Kidney epithelial cell (primary cell): ENCODE measurements around the gene NFIC. TPM values are rescaled to one million over a fixed set of nuclear protein-coding genes. Genes with fewer than 3 reads are reported as not detected.
A peak's percentile ranks its signal among the peaks of the same experiment; 100 is the strongest.

Experiments
- DNase-seq: peaks from one replicate; pipeline ENCODE4 v3.0.0-alpha.2; 2010; ENCODE audit warnings: low read depth
- H3K27me3 ChIP-seq: 2 replicates; pipeline ENCODE4 v1.6.0; 2011; ENCODE audit warnings: low read length; ENCODE audit not compliant: control insufficient read depth, insufficient read depth
- H3K36me3 ChIP-seq: 2 replicates; pipeline ENCODE4 v1.5.1; 2011; ENCODE audit warnings: low read length; ENCODE audit not compliant: control insufficient read depth, insufficient read depth
- H3K4me3 ChIP-seq: 2 replicates; pipeline ENCODE4 v1.5.1; 2011; ENCODE audit warnings: low read depth, mild to moderate bottlenecking, control low read depth, low read length
- total RNA-seq: library from RNA; depleted of rRNA; stranded (reverse); fragments of >200 nt; gene quantifications from 2 replicates; pipeline ENCODE4 v1.2.3, GENCODE V29; 2015
- TF ChIP-seq, protein P1 (sequence below): IDR thresholded peaks from 2 replicates; pipeline ENCODE4 v1.5.1; 2011; ENCODE audit warnings: mild to moderate bottlenecking, moderate library complexity, low read length, control low read depth, inconsistent platforms; ENCODE audit not compliant: insufficient read depth, poor library complexity, severe bottlenecking

The NFIC gene
- total RNA-seq, 1 donor from 2014 or later, result 18.0 TPM

DNA sequence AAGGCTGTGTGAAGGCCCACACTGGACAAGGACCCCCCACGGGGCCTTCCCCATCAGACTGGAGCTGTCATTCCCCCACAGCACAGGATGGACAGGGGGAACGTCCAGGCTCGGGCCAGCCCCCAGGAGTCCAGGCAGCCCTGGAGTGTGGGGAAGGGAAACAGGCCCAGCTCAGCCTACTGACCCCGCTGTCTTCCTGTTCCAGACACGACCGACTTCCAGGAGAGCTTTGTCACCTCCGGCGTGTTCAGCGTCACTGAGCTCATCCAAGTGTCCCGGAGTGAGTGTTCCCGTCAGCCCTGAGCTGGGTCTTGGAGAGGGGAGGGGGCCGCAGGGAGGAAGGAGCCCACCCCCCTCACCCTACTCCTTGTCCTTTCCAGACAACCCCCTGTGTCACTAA is 66.9 kb downstream of the NFIC start:
- Histone ChIP-seq H3K27me3 (no peaks in the 10 kb centered on the region), H3K36me3 (peaks cover 2% of the 10 kb centered on the region), H3K4me3 (no peak overlapping the region)
- DNase-seq, result no peak
- TF ChIP-seq, protein P1, sequence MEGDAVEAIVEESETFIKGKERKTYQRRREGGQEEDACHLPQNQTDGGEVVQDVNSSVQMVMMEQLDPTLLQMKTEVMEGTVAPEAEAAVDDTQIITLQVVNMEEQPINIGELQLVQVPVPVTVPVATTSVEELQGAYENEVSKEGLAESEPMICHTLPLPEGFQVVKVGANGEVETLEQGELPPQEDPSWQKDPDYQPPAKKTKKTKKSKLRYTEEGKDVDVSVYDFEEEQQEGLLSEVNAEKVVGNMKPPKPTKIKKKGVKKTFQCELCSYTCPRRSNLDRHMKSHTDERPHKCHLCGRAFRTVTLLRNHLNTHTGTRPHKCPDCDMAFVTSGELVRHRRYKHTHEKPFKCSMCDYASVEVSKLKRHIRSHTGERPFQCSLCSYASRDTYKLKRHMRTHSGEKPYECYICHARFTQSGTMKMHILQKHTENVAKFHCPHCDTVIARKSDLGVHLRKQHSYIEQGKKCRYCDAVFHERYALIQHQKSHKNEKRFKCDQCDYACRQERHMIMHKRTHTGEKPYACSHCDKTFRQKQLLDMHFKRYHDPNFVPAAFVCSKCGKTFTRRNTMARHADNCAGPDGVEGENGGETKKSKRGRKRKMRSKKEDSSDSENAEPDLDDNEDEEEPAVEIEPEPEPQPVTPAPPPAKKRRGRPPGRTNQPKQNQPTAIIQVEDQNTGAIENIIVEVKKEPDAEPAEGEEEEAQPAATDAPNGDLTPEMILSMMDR, result no peak

DNA sequence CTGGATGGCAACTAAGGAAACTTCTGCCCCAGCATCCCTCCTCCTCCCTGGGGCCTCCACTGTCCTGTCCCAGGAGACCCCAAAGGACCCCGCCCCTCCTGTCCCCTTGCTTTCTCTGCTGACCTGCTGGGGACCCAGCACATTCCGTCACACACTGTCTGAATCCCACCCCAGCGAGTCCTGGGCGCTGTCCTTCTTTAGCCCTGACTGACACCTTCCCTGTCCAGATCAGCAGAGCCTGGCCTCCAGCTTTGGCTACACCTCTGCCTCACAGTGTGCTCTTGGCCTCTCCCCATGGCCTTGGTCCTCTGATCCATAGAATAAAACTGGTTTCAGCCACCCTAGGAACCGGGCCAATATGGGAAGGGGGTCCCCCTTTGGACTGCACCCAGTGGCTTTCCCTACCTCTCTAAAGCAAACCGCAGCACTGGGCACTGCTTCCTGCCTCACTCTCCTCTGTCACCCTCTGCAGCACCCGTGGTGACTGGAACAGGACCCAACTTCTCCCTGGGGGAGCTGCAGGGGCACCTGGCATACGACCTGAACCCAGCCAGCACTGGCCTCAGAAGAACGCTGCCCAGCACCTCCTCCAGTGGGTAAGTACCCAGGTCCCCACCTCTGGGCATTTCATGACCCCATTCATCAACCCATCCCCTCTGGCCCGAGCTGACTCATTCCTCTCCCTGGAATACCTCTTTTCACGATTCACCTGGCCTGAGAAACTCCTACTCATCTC is 67.6 kb downstream of the NFIC start:
- no peak for DNase-seq
- peaks cover 5% of the 10 kb centered on the region for H3K36me3 ChIP-seq
- no peaks in the 10 kb centered on the region for H3K27me3 ChIP-seq
- no peak overlapping the region for H3K4me3 ChIP-seq
- TF ChIP-seq, protein P1, result no peak

DNA sequence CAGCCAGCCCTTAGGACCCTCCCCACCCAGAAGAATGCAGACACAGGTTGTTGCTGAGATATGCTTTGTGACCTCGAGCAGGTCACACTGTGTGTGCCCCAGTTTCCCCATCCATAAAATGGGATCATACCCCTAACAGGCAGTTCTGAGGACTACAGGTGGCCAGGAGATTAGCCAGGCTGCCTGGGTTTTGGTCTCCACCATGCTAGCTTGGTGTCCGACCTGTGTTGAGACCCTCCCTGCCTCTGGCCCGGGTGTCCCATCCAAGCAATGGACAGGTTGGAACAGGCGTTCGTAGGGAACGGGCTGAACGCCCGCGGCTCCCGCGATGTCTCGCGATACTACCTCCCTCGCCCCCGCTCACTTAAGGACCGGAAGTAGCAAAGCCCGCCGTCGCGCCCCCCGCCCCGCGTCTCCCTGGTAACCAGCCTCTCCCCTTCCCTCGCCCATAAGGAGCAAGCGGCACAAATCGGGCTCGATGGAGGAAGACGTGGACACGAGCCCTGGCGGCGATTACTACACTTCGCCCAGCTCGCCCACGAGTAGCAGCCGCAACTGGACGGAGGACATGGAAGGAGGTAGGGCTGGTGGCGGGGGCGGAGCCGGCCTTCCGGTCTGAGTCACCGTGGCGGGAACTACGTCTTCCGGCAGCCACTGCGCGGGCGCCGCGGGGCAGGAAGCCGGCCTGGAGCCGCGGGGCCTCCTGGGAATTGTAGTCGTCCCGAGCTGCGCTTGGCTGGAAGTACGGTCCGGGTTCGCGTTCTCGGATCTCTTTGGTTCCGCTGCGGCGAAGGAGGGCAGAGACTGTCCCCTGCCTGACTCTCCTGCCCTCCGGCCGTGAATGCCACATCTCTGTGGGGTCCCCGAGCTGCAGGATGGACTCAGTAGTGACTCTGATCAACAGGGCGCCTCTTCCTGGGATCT is 68.5 kb downstream of the NFIC start:
- Histone ChIP-seq H3K36me3 (peaks cover 5% of the 10 kb centered on the region), H3K4me3 (peak overlapping the region; percentile 44), H3K27me3 (no peaks in the 10 kb centered on the region)
- peak; percentile 58 for DNase-seq
- TF ChIP-seq, protein P1, result no peak

- TF ChIP-seq, protein P1, result peak; percentile 44
- Histone ChIP-seq H3K27me3 (no peaks in the 10 kb centered on the region), H3K36me3 (peaks cover 5% of the 10 kb centered on the region), H3K4me3 (no peak overlapping the region)
- no peak for DNase-seq
Observed at GRCh38 chr19:3440082-3440481, 73.7 kb downstream of the NFIC start.

GRCh38 chr19:3441089-3441985 is 75.0 kb downstream of the NFIC start:
- TF ChIP-seq, protein P1, result no peak
- no peaks in the 10 kb centered on the region for H3K27me3 ChIP-seq
- peaks cover 3% of the 10 kb centered on the region for H3K36me3 ChIP-seq
- no peak for DNase-seq
- H3K4me3 ChIP-seq, result no peak overlapping the region
